Neural cell (in vitro differentiated cells): ENCODE measurements around the gene NRIP3.

ENCODE experiments used
- EP300 ChIP-seq: fragments of 450-650 bp; conservative IDR thresholded peaks from 2 replicates; pipeline ENCODE4 v1.6.1; 2014; ENCODE audit warnings: antibody characterized with exemption, mild to moderate bottlenecking, moderate library complexity; ENCODE audit not compliant: poor library complexity, severe bottlenecking
- EZH2 ChIP-seq: fragments of 200-600, 300-800 bp; shearing (Covaris generic), sonication (generic); IDR thresholded peaks from 2 replicates; pipeline ENCODE4 v1.6.1; 2014; ENCODE audit warnings: antibody characterized with exemption, low read length, borderline replicate concordance, mild to moderate bottlenecking; ENCODE audit not compliant: insufficient read depth, poor library complexity, severe bottlenecking
- POLR2AphosphoS5 ChIP-seq: IDR thresholded peaks from 2 replicates; pipeline ENCODE4 v1.6.1; 2012
- TAF1 ChIP-seq: IDR thresholded peaks from 2 replicates; pipeline ENCODE4 v1.6.1; 2012; ENCODE audit warnings: low read depth
- TF ChIP-seq, protein P1 (sequence below): fragments of 450-650 bp; IDR thresholded peaks from 2 replicates; pipeline ENCODE4 v1.5.1; 2014; ENCODE audit warnings: antibody characterized with exemption, mild to moderate bottlenecking, moderate library complexity; ENCODE audit not compliant: poor library complexity, severe bottlenecking
- TF ChIP-seq, protein P2 (sequence below): IDR thresholded peaks from 2 replicates; pipeline ENCODE4 v1.6.1; 2012; ENCODE audit warnings: borderline replicate concordance

DNA sequence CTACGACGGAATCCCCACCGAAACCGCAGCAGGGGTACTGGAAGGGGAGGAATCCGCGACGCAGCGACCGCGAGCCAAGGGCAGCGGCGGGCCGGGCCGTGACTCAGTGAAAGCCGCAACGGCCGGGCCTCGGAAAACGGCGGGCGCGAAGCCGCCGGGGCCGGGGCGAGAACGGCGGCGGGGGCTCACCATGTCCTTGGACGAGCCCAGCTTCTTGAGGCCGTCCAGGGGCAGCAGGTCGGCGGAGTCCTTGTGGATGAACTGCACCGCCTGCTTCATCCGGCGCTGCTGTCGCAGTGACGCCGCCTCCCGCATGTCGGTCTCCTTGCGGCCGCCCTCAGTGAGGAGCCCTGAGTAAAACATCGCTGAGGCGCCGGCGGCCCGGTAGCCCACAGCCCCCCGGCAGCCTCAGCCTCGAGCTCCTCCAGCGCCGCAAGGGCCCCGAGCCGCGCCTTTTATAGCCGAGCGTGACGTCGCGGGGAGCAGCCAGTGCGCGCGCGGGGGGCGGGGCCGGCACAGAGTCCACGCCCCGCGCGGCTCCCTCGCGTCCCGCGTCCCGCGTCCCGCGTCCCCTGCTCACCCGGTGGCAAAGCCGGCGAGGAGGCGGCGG is at the start of gene NRIP3:
- TF ChIP-seq EZH2: no peak
- TF ChIP-seq, protein P1, sequence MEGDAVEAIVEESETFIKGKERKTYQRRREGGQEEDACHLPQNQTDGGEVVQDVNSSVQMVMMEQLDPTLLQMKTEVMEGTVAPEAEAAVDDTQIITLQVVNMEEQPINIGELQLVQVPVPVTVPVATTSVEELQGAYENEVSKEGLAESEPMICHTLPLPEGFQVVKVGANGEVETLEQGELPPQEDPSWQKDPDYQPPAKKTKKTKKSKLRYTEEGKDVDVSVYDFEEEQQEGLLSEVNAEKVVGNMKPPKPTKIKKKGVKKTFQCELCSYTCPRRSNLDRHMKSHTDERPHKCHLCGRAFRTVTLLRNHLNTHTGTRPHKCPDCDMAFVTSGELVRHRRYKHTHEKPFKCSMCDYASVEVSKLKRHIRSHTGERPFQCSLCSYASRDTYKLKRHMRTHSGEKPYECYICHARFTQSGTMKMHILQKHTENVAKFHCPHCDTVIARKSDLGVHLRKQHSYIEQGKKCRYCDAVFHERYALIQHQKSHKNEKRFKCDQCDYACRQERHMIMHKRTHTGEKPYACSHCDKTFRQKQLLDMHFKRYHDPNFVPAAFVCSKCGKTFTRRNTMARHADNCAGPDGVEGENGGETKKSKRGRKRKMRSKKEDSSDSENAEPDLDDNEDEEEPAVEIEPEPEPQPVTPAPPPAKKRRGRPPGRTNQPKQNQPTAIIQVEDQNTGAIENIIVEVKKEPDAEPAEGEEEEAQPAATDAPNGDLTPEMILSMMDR: peak; percentile 41
- TF ChIP-seq POLR2AphosphoS5: peak; percentile 79
- TF ChIP-seq EP300: no peak
- TF ChIP-seq TAF1: peak; percentile 53
- TF ChIP-seq, protein P2, sequence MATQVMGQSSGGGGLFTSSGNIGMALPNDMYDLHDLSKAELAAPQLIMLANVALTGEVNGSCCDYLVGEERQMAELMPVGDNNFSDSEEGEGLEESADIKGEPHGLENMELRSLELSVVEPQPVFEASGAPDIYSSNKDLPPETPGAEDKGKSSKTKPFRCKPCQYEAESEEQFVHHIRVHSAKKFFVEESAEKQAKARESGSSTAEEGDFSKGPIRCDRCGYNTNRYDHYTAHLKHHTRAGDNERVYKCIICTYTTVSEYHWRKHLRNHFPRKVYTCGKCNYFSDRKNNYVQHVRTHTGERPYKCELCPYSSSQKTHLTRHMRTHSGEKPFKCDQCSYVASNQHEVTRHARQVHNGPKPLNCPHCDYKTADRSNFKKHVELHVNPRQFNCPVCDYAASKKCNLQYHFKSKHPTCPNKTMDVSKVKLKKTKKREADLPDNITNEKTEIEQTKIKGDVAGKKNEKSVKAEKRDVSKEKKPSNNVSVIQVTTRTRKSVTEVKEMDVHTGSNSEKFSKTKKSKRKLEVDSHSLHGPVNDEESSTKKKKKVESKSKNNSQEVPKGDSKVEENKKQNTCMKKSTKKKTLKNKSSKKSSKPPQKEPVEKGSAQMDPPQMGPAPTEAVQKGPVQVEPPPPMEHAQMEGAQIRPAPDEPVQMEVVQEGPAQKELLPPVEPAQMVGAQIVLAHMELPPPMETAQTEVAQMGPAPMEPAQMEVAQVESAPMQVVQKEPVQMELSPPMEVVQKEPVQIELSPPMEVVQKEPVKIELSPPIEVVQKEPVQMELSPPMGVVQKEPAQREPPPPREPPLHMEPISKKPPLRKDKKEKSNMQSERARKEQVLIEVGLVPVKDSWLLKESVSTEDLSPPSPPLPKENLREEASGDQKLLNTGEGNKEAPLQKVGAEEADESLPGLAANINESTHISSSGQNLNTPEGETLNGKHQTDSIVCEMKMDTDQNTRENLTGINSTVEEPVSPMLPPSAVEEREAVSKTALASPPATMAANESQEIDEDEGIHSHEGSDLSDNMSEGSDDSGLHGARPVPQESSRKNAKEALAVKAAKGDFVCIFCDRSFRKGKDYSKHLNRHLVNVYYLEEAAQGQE: peak; percentile 62
